ENCODE results near the gene SARM1. TPM values are rescaled to one million over a fixed set of nuclear protein-coding genes. Genes with fewer than 3 reads are reported as not detected.

The SARM1 gene
- total RNA-seq, 2 donors from 2014 or later, result 6.2 to 7.7 TPM

DNA sequence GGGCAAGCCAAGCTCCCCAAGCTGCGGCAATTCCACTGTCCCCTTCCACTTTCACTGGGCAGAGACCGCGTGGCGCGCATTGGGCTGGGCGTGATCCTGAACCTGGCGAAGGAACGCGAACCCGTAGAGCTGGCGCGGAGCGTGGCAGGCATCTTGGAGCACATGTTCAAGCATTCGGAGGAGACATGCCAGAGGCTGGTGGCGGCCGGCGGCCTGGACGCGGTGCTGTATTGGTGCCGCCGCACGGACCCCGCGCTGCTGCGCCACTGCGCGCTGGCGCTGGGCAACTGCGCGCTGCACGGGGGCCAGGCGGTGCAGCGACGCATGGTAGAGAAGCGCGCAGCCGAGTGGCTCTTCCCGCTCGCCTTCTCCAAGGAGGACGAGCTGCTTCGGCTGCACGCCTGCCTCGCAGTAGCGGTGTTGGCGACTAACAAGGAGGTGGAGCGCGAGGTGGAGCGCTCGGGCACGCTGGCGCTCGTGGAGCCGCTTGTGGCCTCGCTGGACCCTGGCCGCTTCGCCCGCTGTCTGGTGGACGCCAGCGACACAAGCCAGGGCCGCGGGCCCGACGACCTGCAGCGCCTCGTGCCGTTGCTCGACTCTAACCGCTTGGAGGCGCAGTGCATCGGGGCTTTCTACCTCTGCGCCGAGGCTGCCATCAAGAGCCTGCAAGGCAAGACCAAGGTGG, 9.8 kb downstream of the SARM1 start:
- DNase-seq (ENCODE audit: low spot score), result no peak
- no peaks in the 10 kb centered on the region for H3K36me3 ChIP-seq
- TF ChIP-seq, protein P1, sequence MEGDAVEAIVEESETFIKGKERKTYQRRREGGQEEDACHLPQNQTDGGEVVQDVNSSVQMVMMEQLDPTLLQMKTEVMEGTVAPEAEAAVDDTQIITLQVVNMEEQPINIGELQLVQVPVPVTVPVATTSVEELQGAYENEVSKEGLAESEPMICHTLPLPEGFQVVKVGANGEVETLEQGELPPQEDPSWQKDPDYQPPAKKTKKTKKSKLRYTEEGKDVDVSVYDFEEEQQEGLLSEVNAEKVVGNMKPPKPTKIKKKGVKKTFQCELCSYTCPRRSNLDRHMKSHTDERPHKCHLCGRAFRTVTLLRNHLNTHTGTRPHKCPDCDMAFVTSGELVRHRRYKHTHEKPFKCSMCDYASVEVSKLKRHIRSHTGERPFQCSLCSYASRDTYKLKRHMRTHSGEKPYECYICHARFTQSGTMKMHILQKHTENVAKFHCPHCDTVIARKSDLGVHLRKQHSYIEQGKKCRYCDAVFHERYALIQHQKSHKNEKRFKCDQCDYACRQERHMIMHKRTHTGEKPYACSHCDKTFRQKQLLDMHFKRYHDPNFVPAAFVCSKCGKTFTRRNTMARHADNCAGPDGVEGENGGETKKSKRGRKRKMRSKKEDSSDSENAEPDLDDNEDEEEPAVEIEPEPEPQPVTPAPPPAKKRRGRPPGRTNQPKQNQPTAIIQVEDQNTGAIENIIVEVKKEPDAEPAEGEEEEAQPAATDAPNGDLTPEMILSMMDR (IDR thresholded peaks at IDR 0.05), result peak in 1 of 2 donors; percentile 11

DNA sequence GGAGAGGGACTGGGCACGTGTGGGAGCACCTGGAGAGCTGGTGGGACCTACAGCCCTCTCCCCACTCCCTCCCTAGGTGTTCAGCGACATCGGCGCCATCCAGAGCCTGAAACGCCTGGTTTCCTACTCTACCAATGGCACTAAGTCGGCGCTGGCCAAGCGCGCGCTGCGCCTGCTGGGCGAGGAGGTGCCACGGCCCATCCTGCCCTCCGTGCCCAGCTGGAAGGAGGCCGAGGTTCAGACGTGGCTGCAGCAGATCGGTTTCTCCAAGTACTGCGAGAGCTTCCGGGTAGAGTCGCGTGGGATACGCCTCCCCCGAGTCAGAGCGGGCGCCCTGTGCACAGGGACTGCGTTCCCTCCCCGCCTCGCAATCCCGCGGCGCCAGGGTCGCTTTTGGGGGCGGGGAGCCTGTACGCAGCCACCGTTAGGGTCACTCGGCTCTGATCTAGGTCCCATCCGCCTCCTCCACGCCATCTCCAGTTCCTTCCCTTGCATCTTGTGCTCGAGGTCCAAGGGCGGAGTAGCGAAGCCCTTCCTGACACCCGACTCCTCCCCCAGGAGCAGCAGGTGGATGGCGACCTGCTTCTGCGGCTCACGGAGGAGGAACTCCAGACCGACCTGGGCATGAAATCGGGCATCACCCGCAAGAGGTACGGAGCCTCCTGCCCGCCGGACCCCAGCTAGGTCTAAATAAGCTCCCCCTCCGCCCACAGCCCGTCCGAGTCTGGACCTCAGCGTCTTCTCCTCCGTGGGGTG, 13.0 kb downstream of the SARM1 start:
- Histone ChIP-seq H3K4me1 (peaks cover 0 to 14% of the 10 kb centered on the region in 2 donors), H3K9me3 (no peaks in the 10 kb centered on the region), H3K27ac (no peak overlapping the region), H3K4me3 (peak overlapping the region; percentile 36 to 55), H3K27me3 (no peaks in the 10 kb centered on the region), H3K36me3 (peaks cover 14% of the 10 kb centered on the region)
- TF ChIP-seq, protein P1 (IDR thresholded peaks at IDR 0.05), result no peak
- DNase-seq (ENCODE audit: low spot score), result no peak

More for the DNA sequence above, 9.8 kb downstream of the SARM1 start:
- peak overlapping the region in 1 of 2 donors; percentile 2 for H3K4me3 ChIP-seq
- no peaks in the 10 kb centered on the region for H3K27me3 ChIP-seq
- peaks cover 0 to 14% of the 10 kb centered on the region in 2 donors for H3K4me1 ChIP-seq
- H3K27ac ChIP-seq, result no peak overlapping the region
- H3K9me3 ChIP-seq, result no peaks in the 10 kb centered on the region

DNA sequence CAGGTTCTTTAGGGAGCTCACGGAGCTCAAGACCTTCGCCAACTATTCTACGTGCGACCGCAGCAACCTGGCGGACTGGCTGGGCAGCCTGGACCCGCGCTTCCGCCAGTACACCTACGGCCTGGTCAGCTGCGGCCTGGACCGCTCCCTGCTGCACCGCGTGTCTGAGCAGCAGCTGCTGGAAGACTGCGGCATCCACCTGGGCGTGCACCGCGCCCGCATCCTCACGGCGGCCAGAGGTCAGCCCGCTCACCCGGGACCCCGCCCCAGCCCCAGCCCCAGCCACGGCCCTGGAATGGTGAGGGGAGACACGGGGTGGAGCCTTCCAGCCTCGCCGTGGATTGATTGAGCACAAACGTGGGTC, 13.5 kb downstream of the SARM1 start:
- Histone ChIP-seq H3K27me3 (no peaks in the 10 kb centered on the region), H3K36me3 (peaks cover 20% of the 10 kb centered on the region), H3K9me3 (no peaks in the 10 kb centered on the region), H3K4me3 (peak overlapping the region; percentile 36 to 55), H3K4me1 (peaks cover 0 to 14% of the 10 kb centered on the region in 2 donors), H3K27ac (no peak overlapping the region)
- TF ChIP-seq, protein P1 (IDR thresholded peaks at IDR 0.05), result no peak
- no peak for DNase-seq (ENCODE audit: low spot score)

DNA sequence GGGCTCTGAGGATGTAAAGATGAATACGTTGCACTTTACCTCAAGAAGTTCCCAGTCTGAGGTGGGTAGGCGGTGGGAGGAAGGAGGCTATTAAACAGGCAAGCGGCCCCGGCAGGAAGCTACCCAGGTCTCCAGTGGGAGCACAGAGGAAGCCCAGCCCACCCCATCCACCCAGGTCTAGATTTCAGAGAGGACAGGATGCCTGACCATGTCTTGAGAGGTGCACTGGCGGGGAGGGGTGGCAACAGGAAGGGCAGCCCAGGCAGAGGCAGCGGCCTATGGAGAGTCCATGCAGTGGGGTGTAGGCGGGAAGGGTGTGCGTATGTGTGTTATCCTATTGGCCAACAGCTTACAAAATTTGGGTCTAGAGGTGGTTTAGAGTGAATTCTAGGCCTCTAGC, 13.9 kb downstream of the SARM1 start:
- peak overlapping the region in 1 of 2 donors; percentile 55 for H3K4me3 ChIP-seq
- no peak overlapping the region for H3K27ac ChIP-seq

DNA sequence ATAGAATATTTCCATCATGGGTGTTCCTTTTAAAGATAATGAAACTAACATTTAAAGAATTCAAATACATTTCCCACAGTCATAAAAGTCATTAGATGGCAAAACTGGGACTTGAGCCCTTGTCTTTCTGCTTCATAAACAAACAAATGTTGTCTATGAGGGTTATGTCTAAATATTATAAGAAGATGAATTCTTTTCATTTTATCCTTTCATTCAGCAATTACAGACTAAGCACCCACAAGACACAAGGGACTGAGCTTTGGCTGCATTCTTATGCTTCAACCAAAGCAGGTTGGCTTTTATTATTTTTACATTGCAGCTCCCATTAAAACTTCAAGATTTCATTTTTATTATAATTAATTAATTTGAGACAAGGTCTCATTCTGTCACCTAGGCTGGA, 14.9 kb downstream of the SARM1 start:
- no peak for DNase-seq (ENCODE audit: low spot score)
- H3K4me1 ChIP-seq, result peaks cover 0 to 9% of the 10 kb centered on the region in 2 donors
- H3K4me3 ChIP-seq, result no peak overlapping the region
- no peaks in the 10 kb centered on the region for H3K9me3 ChIP-seq
- no peak overlapping the region for H3K27ac ChIP-seq
- TF ChIP-seq, protein P1 (IDR thresholded peaks at IDR 0.05), result no peak
- H3K36me3 ChIP-seq, result peaks cover 29% of the 10 kb centered on the region
- H3K27me3 ChIP-seq, result no peaks in the 10 kb centered on the region

More for the DNA sequence above, 13.9 kb downstream of the SARM1 start:
- DNase-seq (ENCODE audit: low spot score), result no peak
- H3K4me1 ChIP-seq, result peaks cover 0 to 14% of the 10 kb centered on the region in 2 donors
- TF ChIP-seq, protein P1 (IDR thresholded peaks at IDR 0.05), result no peak
- H3K27me3 ChIP-seq, result no peaks in the 10 kb centered on the region
- H3K36me3 ChIP-seq, result peaks cover 24% of the 10 kb centered on the region
- H3K9me3 ChIP-seq, result no peaks in the 10 kb centered on the region
